Measurements from ENCODE around the gene GH2.
"Not testable (repeated sequence)": the region's sequence is repeated elsewhere in the genome, so short reads cannot be mapped to it uniquely, and the experiment has no call there.

GRCh38 chr17:63903787-63904201 is 22.1 kb upstream of the GH2 start:
- TF ChIP-seq, protein P1, sequence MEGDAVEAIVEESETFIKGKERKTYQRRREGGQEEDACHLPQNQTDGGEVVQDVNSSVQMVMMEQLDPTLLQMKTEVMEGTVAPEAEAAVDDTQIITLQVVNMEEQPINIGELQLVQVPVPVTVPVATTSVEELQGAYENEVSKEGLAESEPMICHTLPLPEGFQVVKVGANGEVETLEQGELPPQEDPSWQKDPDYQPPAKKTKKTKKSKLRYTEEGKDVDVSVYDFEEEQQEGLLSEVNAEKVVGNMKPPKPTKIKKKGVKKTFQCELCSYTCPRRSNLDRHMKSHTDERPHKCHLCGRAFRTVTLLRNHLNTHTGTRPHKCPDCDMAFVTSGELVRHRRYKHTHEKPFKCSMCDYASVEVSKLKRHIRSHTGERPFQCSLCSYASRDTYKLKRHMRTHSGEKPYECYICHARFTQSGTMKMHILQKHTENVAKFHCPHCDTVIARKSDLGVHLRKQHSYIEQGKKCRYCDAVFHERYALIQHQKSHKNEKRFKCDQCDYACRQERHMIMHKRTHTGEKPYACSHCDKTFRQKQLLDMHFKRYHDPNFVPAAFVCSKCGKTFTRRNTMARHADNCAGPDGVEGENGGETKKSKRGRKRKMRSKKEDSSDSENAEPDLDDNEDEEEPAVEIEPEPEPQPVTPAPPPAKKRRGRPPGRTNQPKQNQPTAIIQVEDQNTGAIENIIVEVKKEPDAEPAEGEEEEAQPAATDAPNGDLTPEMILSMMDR (conservative IDR thresholded peaks at IDR 0.05; ENCODE audit: low read length), result peak; percentile 68
- not testable (repeated sequence) for TF ChIP-seq EZH2phosphoT487 (IDR thresholded peaks at IDR 0.05; ENCODE audit: borderline replicate concordance, low read depth, low read length)

All from OCI-LY7 (cell line).